CD4-positive, alpha-beta T cell treated with Interleukin-1 beta for 1 hour (primary cell): ENCODE data around the gene PIK3R5.
A peak's percentile ranks its signal among the peaks of the same experiment; 100 is the strongest.
"Not testable (repeated sequence)": the region's sequence is repeated elsewhere in the genome, so short reads cannot be mapped to it uniquely, and the experiment has no call there.

Source experiments
- DNase-seq, 2 donors: peaks; one replicate each; pipeline ENCODE4 v3.0.0-alpha.2; 2020 to 2022

The PIK3R5 gene

DNA sequence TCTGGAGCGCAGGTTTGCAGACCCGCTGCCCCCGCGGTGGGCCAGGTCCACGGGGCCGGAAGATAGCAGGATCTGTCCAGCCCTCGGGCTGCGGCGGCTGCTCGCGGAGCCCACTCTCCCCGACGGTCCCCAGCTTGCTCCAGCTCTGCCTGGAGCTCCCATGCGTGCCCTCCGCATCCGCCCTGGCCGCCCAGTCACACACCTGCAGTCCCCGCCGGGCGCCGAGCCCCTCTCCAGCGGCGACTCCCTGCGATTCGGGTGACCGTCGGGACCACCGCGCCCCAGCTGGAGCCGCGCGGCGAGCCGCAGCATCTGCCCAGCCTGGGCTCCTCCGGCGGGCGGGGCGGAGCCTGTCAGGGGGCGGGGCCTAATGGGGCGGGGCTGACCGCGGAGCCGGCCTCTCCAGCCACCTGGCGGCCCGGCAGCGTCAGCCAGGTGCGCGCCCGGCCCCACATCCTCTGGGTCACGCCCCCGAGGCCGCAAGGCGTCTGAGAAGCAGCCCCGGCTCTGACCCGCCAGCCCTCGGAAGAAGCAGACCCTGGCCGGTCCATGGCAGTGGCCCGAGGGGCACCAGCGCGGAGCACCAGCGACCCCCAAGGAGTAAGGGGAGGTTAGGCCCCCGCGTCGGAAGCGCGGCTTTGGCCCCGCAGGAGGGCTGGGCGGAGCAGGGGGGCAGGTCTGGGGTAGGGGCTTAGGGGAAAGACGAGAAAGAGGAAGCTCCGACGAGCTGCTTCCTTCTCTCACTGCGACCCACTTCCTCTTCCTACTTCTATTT, at the start of gene PIK3R5:
TSS of gene PIK3R5 (minus strand) at position 314 of the 775 bp plus-strand sequence. CDS start 54,213 bp downstream, outside the sequence.
- peak; percentile 88 to 89 for DNase-seq

DNA sequence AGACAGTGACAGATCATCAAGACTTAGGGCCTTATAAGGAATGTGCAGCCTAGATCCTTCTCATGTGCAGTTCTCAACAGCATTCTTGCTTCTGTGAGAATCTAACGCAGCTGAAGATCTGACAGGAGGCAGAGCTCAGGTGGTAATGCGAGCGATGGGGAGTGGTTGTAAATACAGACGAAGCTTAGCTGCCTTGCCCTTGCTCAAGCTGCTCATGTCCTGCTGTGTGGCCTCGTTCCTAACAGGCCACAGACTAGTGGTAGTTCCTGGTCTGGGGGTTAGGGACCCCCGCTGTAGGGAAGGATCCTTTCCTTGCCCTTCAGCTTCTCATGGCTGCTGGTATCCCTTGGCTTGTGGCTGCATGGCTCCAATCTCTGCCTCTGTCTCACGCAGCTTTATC, 45.5 kb upstream of the PIK3R5 start:
- no peak for DNase-seq

DNA sequence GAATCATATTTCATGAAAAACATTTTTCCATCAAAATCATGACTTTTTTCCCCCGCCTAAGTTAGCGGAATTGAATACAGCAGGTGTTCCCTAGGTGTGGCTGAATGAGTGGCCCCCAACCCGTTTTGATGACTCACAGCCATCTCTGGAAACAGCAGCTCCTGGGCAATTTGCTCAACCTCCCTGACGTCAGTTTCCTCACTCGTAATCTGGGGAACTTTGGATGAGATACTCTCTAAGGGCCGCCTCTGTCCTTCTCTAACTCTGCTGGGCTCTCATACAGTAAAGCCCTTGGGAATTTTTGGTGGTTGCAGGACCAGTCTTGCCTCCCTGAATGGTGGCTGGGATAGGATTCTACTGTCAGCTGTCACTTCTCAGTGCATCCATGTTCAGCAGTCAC, 44.2 kb upstream of the PIK3R5 start:
- DNase-seq = no peak

DNA sequence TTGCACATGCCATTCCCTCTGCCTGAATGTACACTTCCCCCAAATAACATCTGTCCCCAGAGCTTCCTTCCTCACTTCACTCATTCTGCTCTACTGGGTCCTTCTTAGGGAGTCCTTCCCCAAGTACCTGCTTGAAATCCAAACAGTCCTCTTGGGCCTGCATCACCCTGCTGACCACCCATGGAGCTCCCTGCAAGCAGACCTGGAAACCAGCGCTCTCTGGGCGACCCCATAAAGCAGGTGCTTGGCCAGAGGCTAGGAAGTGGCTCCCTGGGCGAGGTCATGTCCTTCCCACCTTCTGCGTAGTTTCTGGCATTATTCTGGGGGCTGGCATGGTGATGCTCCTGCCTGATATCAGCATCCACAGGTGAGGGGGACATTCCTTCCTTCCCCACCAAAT, 43.6 kb upstream of the PIK3R5 start:
- DNase-seq = no peak

DNA sequence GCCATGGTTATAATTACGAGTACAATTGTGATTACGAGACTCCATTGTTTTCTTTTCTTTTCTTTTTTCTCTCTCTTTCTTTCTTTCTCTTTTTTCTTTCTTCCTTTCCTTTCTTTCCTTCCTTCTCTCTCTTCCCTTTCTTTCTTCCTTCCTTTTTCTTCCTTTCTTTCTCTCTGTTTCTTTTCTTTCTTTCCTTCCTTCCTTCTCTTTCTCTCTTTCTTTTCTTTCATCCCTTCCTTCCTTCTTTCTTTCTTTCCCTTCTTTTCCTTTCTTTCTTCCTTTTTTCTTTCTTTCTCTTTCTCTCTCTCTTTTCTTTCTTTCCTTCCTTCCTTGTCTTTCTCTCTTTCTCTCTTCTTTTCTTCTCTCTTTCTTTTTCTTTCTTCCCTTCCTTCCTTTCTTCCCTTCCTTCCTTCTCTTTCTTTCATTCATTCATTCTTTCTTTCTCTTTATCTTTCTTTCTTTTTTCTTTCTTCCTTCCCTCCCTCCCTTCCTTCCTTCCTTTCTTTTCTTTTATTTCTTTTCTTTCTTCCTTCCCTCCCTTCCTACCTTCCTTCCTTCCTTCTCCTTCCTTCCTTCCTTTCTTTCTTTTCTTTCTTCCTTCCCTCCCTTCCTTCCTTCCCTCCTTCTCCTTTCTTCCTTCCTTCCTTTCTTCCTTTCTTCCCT, 41.7 kb upstream of the PIK3R5 start:
- no peak for DNase-seq

DNA sequence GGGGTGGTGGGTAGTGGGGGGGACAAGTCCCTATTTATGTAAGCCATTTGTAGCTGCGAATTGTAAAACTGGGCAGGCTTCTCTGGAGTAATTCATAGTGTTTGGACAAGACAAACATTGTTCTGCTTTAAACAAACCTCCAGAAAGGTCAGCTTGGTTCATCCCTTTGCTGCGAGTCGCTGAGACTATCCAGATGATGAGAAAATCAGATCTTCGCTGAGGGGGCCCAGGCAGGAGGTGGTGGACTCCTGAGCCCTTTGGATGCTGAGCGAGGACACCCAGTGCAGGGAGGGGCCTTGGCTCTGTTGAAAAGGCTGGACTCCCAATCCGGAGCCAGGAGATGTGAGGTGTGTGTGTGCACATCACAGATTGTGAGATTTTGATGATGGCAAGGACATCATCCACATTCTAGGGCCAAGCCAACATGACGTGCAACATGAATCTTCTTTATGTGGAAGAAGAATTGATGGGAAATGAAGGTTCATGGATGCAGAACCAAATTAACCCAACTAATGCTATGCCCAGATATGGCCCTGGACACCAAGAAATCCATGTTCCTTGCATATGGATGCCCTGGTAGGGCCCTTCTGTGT, 40.8 kb upstream of the PIK3R5 start:
- no peak for DNase-seq

DNA sequence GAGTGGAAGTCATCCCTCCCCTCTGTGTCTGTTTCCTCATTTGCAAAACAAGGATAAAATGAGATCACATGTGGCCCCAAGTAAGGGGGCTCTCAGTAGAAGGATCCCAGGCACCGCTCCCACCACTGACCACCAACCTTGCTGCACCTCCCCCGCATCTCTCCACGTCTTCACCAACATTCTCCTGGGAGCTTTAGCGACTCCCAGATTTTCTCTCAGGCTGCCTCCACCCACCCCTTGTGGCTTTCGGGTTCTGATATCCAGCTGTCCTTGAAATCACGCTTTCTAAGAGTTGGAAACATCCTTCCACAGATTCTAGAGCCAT, 39.4 kb upstream of the PIK3R5 start:
- no peak for DNase-seq

DNA sequence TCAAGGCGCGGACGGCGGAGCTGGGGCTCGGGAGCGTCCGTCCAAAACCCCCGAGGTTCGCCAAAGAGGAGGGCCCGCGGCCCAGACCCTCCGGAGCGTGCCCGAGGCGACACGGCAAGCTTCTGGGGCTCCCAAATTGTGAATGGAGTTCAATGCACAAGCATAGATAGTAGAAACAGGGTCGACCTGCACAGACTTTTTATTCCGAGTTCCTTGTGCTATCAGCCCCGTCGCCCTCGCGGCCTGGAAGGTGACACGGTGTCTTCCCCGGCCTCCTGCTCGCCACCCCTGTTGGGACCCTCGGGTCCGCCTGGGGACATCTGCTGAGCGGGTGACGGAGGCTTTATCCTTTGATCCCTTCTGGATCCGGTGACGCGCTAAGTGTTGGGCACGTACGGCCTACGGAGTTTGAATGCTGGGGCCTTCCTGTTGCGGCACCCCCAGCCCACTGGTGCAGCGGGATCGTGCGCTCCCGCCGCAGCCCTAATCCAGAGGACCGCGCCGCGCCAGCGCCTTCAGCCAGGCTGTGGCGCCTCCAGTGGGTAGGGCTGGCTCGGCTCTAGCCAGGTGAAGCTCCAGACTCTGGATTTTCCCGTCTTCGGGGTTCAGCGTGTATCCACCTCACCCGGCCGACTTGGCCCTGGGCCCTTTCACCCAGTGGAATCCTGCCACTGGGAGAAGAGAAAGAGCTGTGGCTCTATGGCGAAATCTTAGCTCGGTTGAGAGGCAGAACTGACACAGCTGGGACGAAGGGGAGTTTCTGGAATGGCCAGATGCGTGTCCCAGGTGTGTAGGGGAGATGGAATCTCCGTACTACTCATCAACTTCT, 38.8 kb upstream of the PIK3R5 start:
- no peak for DNase-seq

GRCh38 chr17:9003355-9004131, 38.0 kb upstream of the PIK3R5 start:
- DNase-seq = no peak

GRCh38 chr17:9002606-9003354, 37.3 kb upstream of the PIK3R5 start:
- peak; percentile 27 to 29 for DNase-seq

- DNase-seq = no peak
Observed at GRCh38 chr17:9002227-9002605, 36.7 kb upstream of the PIK3R5 start.

GRCh38 chr17:9001559-9001958, 36.1 kb upstream of the PIK3R5 start:
- no peak for DNase-seq

- peak; percentile 80 to 83 for DNase-seq
Observed at GRCh38 chr17:8997994-8998628, 32.6 kb upstream of the PIK3R5 start.

DNA sequence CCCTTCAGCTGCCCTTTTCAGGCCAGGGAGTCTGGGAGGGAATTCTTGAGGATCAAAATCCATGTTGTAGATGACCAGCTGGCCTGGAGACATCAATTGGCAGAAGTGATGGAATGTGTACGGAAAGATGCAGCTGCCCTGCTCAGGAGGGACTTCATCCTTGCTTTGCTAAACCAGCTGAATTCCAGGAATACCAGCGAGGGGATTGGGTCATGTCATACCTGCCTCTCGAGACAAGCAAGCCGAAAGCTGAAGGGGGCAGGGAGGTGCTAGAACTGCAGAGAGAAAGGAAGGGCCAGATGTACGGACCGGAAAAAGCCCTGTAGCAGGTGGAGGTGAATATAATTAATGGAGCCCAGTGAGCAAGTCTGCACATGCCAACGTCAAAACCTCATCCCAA, 30.2 kb upstream of the PIK3R5 start:
- no peak for DNase-seq

- peak; percentile 46 to 52 for DNase-seq
Observed at GRCh38 chr17:8994319-8994718, 28.8 kb upstream of the PIK3R5 start.

- DNase-seq = peak; percentile 62 to 70
Observed at GRCh38 chr17:8991514-8992285, 26.2 kb upstream of the PIK3R5 start.

DNA sequence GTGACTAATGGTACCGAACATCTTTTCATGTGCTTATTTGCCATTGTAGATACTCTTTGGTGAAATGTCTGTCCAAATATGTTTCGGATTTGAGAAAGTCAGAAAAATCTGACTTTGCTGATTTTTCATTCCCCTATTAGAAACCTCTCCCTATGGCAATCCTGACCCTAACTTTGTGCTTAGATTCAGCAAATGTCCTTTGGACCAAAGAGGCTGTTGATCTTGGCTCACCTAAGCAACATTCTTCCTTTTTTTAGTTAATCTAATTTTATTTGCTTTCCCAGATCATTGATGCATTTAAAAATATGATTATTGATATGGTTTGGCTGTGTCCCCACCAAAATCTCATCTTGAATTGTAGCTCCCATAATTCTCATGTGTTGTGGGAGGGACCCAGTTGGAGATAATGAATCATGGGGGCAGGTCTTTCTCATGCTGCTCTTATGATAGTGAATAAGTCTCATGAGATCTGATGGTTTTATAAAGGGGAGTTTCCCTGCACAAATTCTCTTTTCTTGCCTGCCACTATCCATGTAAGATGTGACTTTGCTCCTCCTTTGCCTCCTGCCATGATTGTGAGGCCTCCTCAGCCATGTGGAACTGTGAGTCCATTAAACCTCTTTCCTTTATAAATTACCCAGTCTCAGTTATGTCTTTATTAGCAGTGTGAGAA, 22.9 kb upstream of the PIK3R5 start:
- not testable (repeated sequence) for DNase-seq

DNA sequence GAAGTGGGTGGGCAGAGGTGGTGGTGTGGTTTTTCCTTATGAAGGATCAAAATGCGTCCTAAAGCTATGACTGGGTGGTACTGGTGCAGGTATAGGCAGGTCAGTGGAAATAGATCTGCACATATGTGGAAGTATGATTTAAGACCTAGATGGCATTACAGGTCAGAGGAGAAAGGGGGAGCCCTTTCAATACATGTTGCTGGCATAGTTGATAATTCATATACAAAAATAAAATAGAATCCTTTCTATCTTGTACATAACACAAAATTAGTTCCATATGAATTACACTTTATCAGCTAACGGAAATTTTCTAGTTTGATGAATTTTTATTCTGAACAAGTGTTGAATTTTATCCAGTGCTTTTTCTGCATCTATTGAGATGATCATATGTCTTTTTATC, 20.8 kb upstream of the PIK3R5 start:
- DNase-seq = no peak

DNA sequence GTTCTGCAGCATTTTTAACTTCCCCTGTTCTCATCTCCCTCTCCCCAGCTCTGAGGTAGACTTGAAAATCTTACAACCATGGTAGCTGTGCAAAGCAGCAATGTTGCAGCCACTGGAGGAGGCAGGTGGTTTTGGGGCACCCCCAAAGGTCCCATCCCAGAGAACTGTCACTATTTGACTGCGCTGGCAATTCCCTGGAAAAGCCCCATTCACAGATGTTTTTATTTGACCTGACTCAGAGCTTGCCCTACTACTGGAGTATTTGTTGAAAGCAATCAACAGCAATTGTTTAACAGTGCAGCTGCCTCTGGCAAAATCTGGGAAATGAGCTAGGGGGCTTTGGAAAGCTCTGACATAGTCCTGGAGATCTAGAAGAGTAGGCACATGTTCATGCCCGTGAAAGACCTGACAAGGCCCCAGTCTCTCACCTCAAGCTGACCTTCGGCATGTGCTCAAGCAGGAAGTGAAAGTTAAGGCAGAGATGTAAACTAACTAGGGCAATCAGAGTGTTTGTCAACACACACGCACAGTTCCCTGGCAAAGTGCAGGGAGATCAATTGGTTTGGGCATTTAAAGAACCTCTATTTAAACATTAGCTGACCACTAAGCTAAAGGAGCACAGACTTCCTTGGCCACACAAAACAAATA, 19.7 kb upstream of the PIK3R5 start:
- peak in 1 of 2 donors; percentile 42 for DNase-seq
